Activated CD4-positive, alpha-beta T cell treated with anti-CD3 and anti-CD28 coated beads, Interleukin-2, amount 50 U/mL, for 24 hours (primary cell): Measurements from ENCODE around the gene MOB2.

Source experiments
- DNase-seq, 2 donors: peaks; one replicate each; pipeline ENCODE4 v3.0.0-alpha.2; 2020; ENCODE audit warnings: low read depth in 1 of 2, low spot score in 1 of 2

MOB2 gene

DNA sequence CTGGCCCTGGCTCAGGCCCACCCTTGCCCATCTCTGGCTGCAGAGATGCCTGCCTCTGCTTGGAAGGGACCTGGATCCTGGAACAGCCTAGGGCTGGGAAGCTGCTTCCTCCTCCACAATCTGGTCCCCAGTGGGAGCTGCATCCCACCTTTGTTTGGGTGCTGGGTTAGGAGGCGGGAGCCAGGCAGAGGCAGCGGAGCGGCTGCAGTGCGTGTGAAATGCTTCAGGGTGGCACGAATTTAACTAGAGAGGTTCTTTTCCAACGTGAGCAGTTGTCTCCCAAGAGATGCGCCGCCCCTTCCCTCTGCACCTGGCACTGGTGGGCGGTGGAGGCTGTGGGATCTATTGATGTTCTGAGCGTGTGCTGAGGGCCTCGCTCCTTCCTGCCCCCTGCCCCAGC, 65.3 kb downstream of the MOB2 start:
- no peak for DNase-seq

DNA sequence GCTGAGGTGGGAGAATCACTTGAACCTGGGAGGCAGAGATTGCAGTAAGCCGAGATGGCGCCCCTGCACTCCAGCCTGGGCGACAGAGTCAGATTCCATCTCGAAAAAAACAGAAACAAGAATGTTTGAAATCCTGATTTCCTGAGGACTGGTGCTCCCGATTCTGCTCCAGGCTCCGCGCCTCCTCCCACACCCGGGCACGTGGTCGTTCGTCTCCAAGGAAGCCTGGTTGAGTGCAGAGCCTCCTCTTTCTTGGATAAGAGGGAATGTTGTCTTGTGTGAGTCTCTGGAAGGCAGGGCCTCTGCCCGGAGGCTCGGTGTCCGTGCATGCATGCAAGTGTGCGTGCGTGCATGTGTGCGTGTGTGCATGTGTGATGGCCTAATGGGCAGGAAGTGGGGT, 66.8 kb downstream of the MOB2 start:
- DNase-seq, result no peak
